K562 (cell line): ENCODE results near the gene UBE2N. TPM values are rescaled to one million over a fixed set of nuclear protein-coding genes. Genes with fewer than 3 reads are reported as not detected.

Experiments
- AFF4 ChIP-seq: sonication (generic); formaldehyde crosslinking; IDR thresholded peaks from 2 replicates; pipeline ENCODE4 v1.8.0; 2023; ENCODE audit warnings: mild to moderate bottlenecking, missing genetic modification reagents
- CTCF ChIP-seq, 3 experiments: IDR thresholded peaks in 2 of 3; conservative IDR thresholded peaks in 1 of 3; 2 replicates each; pipeline ENCODE4 v1.5.1; 2011 to 2012; ENCODE audit warnings: low read length in 3 of 3, mild to moderate bottlenecking in 3 of 3, control low read depth in 2 of 3, improper control_type of control experiment in 1 of 3, inconsistent platforms in 1 of 3, low read depth in 1 of 3, mixed read lengths in 1 of 3, moderate library complexity in 1 of 3; ENCODE audit not compliant: insufficient read depth in 2 of 3
- HINFP ChIP-seq: fragments of 450-650 bp; conservative IDR thresholded peaks from 2 replicates; pipeline ENCODE4 v1.6.1; 2016; ENCODE audit warnings: missing genetic modification characterization, low read depth, mild to moderate bottlenecking, control low read depth, missing compliant biosample characterization
- PBX2 ChIP-seq, 2 experiments: IDR thresholded peaks in 1 of 2; conservative IDR thresholded peaks in 1 of 2; 2 replicates each; pipeline ENCODE4 v1.6.1; 2016; ENCODE audit warnings: low read depth in 2 of 2, mild to moderate bottlenecking in 1 of 2, missing compliant biosample characterization in 1 of 2, missing genetic modification characterization in 1 of 2, moderate library complexity in 1 of 2
- RAD21 ChIP-seq, 2 experiments: fragments of 250-450 bp in 1 of 2; fragments of 450-650 bp in 1 of 2; sonication (Bioruptor Pico) in 1 of 2; formaldehyde crosslinking in 1 of 2; IDR thresholded peaks in 1 of 2; conservative IDR thresholded peaks in 1 of 2; 2 replicates each; pipeline versions ENCODE4 v1.4.0 to v1.8.0; 2020 to 2022; ENCODE audit warnings: mild to moderate bottlenecking in 2 of 2, moderate library complexity in 1 of 2
- RBM25 ChIP-seq: fragments of 200-400 bp; formaldehyde crosslinking; IDR thresholded peaks from 2 replicates; pipeline ENCODE4 v1.6.1; 2018; ENCODE audit warnings: low read length, low read depth, moderate library complexity; ENCODE audit not compliant: severe bottlenecking
- XRCC4 ChIP-seq: IDR thresholded peaks from one replicate; pipeline ENCODE4 v1.6.1; 2011; ENCODE audit not compliant: insufficient read depth, insufficient read length; ENCODE audit errors: extremely low read depth
- ZC3H4 ChIP-seq: sonication (generic); formaldehyde crosslinking; IDR thresholded peaks from 2 replicates; pipeline ENCODE4 v1.9.0; 2021; ENCODE audit warnings: missing genetic modification reagents, borderline replicate concordance
- polyA plus RNA-seq, 8 experiments: library from polyadenylated mRNA; depleted of rRNA in 4 of 8; stranded (reverse) in 5 of 8; unstranded in 3 of 8; fragments of >200 nt; fragmentation: Nextera tagmentation in 2 of 8; fragmentation: Illumina TruSeq in 1 of 8; extraction: Ambion mirVana in 2 of 8; extraction: Trizol in 1 of 8; gene quantifications; 2 replicates each; pipeline versions ENCODE4 v1.2.1 to v1.2.3, GENCODE V29; 2011 to 2014; ENCODE audit warnings: inconsistent platforms in 1 of 8, missing spikeins in 1 of 8
- total RNA-seq, 7 experiments: library from RNA; depleted of rRNA in 6 of 7; stranded (reverse); fragments of >200 nt in 6 of 7; fragmentation: Illumina TruSeq in 2 of 7; extraction: Trizol in 2 of 7; gene quantifications; 2 replicates each; pipeline versions ENCODE4 v1.2.1 to v1.2.3, GENCODE V29; 2011 to 2021; ENCODE audit warnings: low replicate concordance in 1 of 7
- TF ChIP-seq, protein P1 (sequence below): sonication (generic); formaldehyde crosslinking; IDR thresholded peaks from 2 replicates; pipeline ENCODE4 v1.8.0; 2023; ENCODE audit warnings: missing genetic modification reagents, mild to moderate bottlenecking, borderline replicate concordance

Gene UBE2N
- total and polyA plus RNA-seq, 9 of the 15 experiments (the other 6 are each of a cell fraction or from before 2014, with no cell fraction given) = 189 to 826 (median 260) TPM

DNA sequence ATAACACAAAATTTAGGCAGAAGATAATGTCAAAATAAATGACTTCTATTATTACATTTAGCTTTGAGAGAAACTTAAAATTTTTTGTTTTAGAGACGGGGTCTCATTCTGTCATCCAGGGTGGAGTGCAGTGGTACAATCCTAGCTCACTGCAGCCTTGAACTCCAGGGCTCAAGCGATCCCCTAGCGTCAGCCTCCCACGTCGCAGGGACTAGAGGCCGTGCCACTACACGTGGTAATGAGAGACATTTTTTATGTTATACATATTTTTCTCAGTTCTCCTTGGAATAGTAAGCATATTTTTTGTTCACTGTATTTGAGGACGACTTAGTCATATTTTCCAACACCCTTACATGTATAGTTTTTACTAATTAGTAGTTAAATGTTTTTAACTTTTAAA, 85.5 kb downstream of the UBE2N start (continued):
- no peak for TF ChIP-seq AFF4 (CRISPR knock-in tag)
- peak; percentile 9 for TF ChIP-seq RBM25
- TF ChIP-seq, protein P1, sequence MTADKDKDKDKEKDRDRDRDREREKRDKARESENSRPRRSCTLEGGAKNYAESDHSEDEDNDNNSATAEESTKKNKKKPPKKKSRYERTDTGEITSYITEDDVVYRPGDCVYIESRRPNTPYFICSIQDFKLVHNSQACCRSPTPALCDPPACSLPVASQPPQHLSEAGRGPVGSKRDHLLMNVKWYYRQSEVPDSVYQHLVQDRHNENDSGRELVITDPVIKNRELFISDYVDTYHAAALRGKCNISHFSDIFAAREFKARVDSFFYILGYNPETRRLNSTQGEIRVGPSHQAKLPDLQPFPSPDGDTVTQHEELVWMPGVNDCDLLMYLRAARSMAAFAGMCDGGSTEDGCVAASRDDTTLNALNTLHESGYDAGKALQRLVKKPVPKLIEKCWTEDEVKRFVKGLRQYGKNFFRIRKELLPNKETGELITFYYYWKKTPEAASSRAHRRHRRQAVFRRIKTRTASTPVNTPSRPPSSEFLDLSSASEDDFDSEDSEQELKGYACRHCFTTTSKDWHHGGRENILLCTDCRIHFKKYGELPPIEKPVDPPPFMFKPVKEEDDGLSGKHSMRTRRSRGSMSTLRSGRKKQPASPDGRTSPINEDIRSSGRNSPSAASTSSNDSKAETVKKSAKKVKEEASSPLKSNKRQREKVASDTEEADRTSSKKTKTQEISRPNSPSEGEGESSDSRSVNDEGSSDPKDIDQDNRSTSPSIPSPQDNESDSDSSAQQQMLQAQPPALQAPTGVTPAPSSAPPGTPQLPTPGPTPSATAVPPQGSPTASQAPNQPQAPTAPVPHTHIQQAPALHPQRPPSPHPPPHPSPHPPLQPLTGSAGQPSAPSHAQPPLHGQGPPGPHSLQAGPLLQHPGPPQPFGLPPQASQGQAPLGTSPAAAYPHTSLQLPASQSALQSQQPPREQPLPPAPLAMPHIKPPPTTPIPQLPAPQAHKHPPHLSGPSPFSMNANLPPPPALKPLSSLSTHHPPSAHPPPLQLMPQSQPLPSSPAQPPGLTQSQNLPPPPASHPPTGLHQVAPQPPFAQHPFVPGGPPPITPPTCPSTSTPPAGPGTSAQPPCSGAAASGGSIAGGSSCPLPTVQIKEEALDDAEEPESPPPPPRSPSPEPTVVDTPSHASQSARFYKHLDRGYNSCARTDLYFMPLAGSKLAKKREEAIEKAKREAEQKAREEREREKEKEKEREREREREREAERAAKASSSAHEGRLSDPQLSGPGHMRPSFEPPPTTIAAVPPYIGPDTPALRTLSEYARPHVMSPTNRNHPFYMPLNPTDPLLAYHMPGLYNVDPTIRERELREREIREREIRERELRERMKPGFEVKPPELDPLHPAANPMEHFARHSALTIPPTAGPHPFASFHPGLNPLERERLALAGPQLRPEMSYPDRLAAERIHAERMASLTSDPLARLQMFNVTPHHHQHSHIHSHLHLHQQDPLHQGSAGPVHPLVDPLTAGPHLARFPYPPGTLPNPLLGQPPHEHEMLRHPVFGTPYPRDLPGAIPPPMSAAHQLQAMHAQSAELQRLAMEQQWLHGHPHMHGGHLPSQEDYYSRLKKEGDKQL (CRISPR knock-in tag) = no peak
- no peak for TF ChIP-seq HINFP (tag)
- peak; percentile 16 to 51; a peak in 2 of 4 replicates for TF ChIP-seq RAD21 (CRISPR knock-in tag; conservative IDR thresholded peaks at IDR 0.05 in 1 of 2, IDR thresholded peaks at IDR 0.05 in 1 of 2)
- TF ChIP-seq PBX2 (CRISPR knock-in tag; IDR thresholded peaks at IDR 0.05; ENCODE audit: low read depth) = no peak
- no peak for TF ChIP-seq PBX2 (tag; conservative IDR thresholded peaks at IDR 0.05; ENCODE audit: low read depth)
- TF ChIP-seq XRCC4 = no peak
- TF ChIP-seq ZC3H4 (CRISPR knock-in tag) = no peak
- TF ChIP-seq CTCF (IDR thresholded peaks at IDR 0.05 in 2 of 3, conservative IDR thresholded peaks at IDR 0.05 in 1 of 3; ENCODE audit: insufficient read depth in 2 of 3, low read depth in 1 of 3, low read length in 3 of 3) = peak; percentile 43 to 59 (median 54); a peak in 5 of 6 replicates
